SK-N-SH (cell line): ENCODE results near the gene DHRS1. TPM values are rescaled to one million over a fixed set of nuclear protein-coding genes. Genes with fewer than 3 reads are reported as not detected.

Experiments
- CTCF ChIA-PET: fragments of 300-600, 350-600 bp; formaldehyde crosslinking; extraction: SDS; loops from one replicate; lab custom pipeline; 2021; lab: Yijun Ruan, JAX
- POLR2A ChIA-PET: fragments of 350-600 bp; sonication (Branson Sonifier 250); formaldehyde crosslinking; extraction: SDS; loops from one replicate; lab custom pipeline; 2020; ENCODE audit warnings: antibody characterized with exemption, inconsistent platforms; lab: Yijun Ruan, JAX
- DNase-seq: peaks from one replicate; pipeline ENCODE4 v3.0.0; 2012
- H2AFZ ChIP-seq: fragments of 200-600 bp; sonication (generic); 2 replicates; pipeline ENCODE4 v1.8.1; 2016; ENCODE audit warnings: antibody characterized with exemption, mild to moderate bottlenecking, low read depth
- H3F3A ChIP-seq: fragments of 200-600 bp; sonication (generic); replicated peaks from 2 replicates; pipeline ENCODE3; 2016; ENCODE audit warnings: antibody characterized with exemption, mild to moderate bottlenecking; ENCODE audit not compliant: insufficient read depth
- H3K27ac ChIP-seq, 2 experiments: fragments of 200-500 bp in 1 of 2; fragments of 200-600 bp in 1 of 2; sonication (Bioruptor generic) in 1 of 2; sonication (generic), shearing (Covaris generic) in 1 of 2; 2 replicates each; pipeline versions ENCODE4 v1.5.1 to v1.6.1; 2014 to 2016; ENCODE audit warnings: low read depth in 2 of 2, inconsistent platforms in 1 of 2, low read length in 1 of 2, mild to moderate bottlenecking in 1 of 2, mixed read lengths in 1 of 2
- H3K27me3 ChIP-seq: fragments of 200-600 bp; sonication (generic), shearing (Covaris generic); 2 replicates; pipeline ENCODE4 v1.6.1; 2016; ENCODE audit warnings: mixed run types; ENCODE audit not compliant: insufficient read depth
- H3K36me3 ChIP-seq, 2 experiments: fragments of 200-500 bp in 1 of 2; fragments of 200-600 bp in 1 of 2; sonication (Bioruptor generic) in 1 of 2; sonication (generic) in 1 of 2; replicated peaks in 1 of 2; 2 replicates each; pipeline versions ENCODE3 to v1.5.1; 2014 to 2016; ENCODE audit warnings: low read length in 1 of 2, mild to moderate bottlenecking in 1 of 2; ENCODE audit not compliant: insufficient read depth in 2 of 2, control insufficient read depth in 1 of 2
- H3K4me1 ChIP-seq, 2 experiments: fragments of 200-500 bp in 1 of 2; fragments of 200-600 bp in 1 of 2; sonication (Bioruptor generic) in 1 of 2; sonication (generic), shearing (Covaris generic) in 1 of 2; 2 replicates each; pipeline versions ENCODE4 v1.5.1 to v1.6.1; 2014 to 2016; ENCODE audit warnings: low read depth in 1 of 2, low read length in 1 of 2, mixed run types in 1 of 2; ENCODE audit not compliant: insufficient read depth in 2 of 2, control insufficient read depth in 1 of 2
- H3K4me2 ChIP-seq: fragments of 200-600 bp; sonication (generic), shearing (Covaris generic); 2 replicates; pipeline ENCODE4 v1.6.1; 2017; ENCODE audit warnings: mixed run types
- H3K4me3 ChIP-seq, 2 experiments: fragments of 200-500 bp in 1 of 2; fragments of 200-600 bp in 1 of 2; sonication (Bioruptor generic) in 1 of 2; sonication (generic), shearing (Covaris generic) in 1 of 2; 2 replicates each; pipeline versions ENCODE4 v1.5.1 to v1.8.1; 2014 to 2016; ENCODE audit warnings: low read depth in 2 of 2, inconsistent platforms in 1 of 2, low read length in 1 of 2, mild to moderate bottlenecking in 1 of 2, mixed read lengths in 1 of 2, moderate library complexity in 1 of 2
- H3K79me2 ChIP-seq: fragments of 200-600 bp; sonication (generic); 2 replicates; pipeline ENCODE4 v1.8.1; 2017; ENCODE audit warnings: mild to moderate bottlenecking; ENCODE audit not compliant: insufficient read depth
- H3K9ac ChIP-seq: fragments of 200-600 bp; sonication (generic); 2 replicates; pipeline ENCODE4 v1.6.1; 2017; ENCODE audit warnings: mixed run types
- H3K9me2 ChIP-seq: fragments of 200-600 bp; sonication (generic); 2 replicates; pipeline ENCODE4 v1.6.1; 2017; ENCODE audit warnings: mixed run types
- H3K9me3 ChIP-seq: fragments of 200-600 bp; sonication (generic); 2 replicates; pipeline ENCODE4 v1.6.1; 2017; ENCODE audit warnings: mixed run types, mild to moderate bottlenecking, moderate library complexity
- H4K20me1 ChIP-seq: fragments of 200-600 bp; sonication (generic); 2 replicates; pipeline ENCODE4 v1.6.1; 2017; ENCODE audit warnings: mild to moderate bottlenecking, mixed run types; ENCODE audit not compliant: insufficient read depth
- CTCF ChIP-seq: fragments of 200-600 bp; sonication (generic); IDR thresholded peaks from 2 replicates; pipeline ENCODE4 v1.6.1; 2017; ENCODE audit warnings: antibody characterized with exemption, mild to moderate bottlenecking, moderate library complexity
- EP300 ChIP-seq, 2 experiments: IDR thresholded peaks; 2 replicates each; pipeline versions ENCODE4 v1.4.0 to v1.6.1; 2012; ENCODE audit warnings: borderline replicate concordance in 1 of 2, low read depth in 1 of 2, low read length in 1 of 2
- EZH2phosphoT487 ChIP-seq: fragments of 200-600 bp; sonication (generic); IDR thresholded peaks from 2 replicates; pipeline ENCODE4 v1.6.1; 2017; ENCODE audit warnings: low read depth, mixed run types, mild to moderate bottlenecking, antibody characterized with exemption, moderate library complexity, borderline replicate concordance
- FOSL2 ChIP-seq: IDR thresholded peaks from 2 replicates; pipeline ENCODE4 v1.4.0; 2012; ENCODE audit warnings: low read depth, mild to moderate bottlenecking, moderate library complexity, borderline replicate concordance
- GABPA ChIP-seq: IDR thresholded peaks from 2 replicates; pipeline ENCODE4 v1.4.0; 2012; ENCODE audit warnings: low read depth, mild to moderate bottlenecking
- IRF3 ChIP-seq: fragments of 150-350 bp; IDR thresholded peaks from 2 replicates; pipeline ENCODE4 v1.6.1; 2016; ENCODE audit warnings: mild to moderate bottlenecking, low read depth, low read length
- MEF2A ChIP-seq: IDR thresholded peaks from 2 replicates; pipeline ENCODE4 v1.4.0; 2012; ENCODE audit warnings: low read depth, borderline replicate concordance
- POLR2AphosphoS5 ChIP-seq: IDR thresholded peaks from 2 replicates; pipeline ENCODE4 v1.6.1; 2012; ENCODE audit warnings: low read depth, low read length
- RCOR1 ChIP-seq: fragments of 150-350 bp; IDR thresholded peaks from 2 replicates; pipeline ENCODE4 v1.6.1; 2017; ENCODE audit warnings: antibody characterized with exemption, low read length
- RFX5 ChIP-seq: IDR thresholded peaks from 2 replicates; pipeline ENCODE4 v1.6.1; 2012; ENCODE audit warnings: mild to moderate bottlenecking, improper control_type of control experiment, low read length
- SIN3A ChIP-seq: IDR thresholded peaks from 2 replicates; pipeline ENCODE4 v1.6.1; 2012; ENCODE audit warnings: low read depth, mild to moderate bottlenecking, low read length, moderate library complexity, borderline replicate concordance
- SMC3 ChIP-seq: IDR thresholded peaks from 2 replicates; pipeline ENCODE4 v1.6.1; 2012; ENCODE audit warnings: low read depth, low read length, improper control_type of control experiment
- TAF1 ChIP-seq: IDR thresholded peaks from 2 replicates; pipeline ENCODE4 v1.6.1; 2012; ENCODE audit warnings: low read depth, mild to moderate bottlenecking, low read length, moderate library complexity, borderline replicate concordance
- TCF12 ChIP-seq: IDR thresholded peaks from 2 replicates; pipeline ENCODE4 v1.4.0; 2012
- USF2 ChIP-seq: fragments of 150-350 bp; IDR thresholded peaks from 2 replicates; pipeline ENCODE4 v1.6.1; 2017; ENCODE audit warnings: antibody characterized with exemption, low read length, low read depth, borderline replicate concordance
- WGBS: methylation state at CpG from one replicate; pipeline ENCODE4 v1.1.6; 2017; ENCODE audit warnings: low lambda C conversion rate; 5-methylcytosine and 5-hydroxymethylcytosine counted together
- polyA plus RNA-seq, 3 experiments: library from polyadenylated mRNA; depleted of rRNA; stranded (reverse); fragments of >200 nt; gene quantifications; 2 replicates each; pipeline ENCODE4 v1.2.3, GENCODE V29; 2012

The DHRS1 gene
- polyA plus RNA-seq, 1 of the 3 experiments (the other 2 are of a cell fraction): 65.4 TPM

GRCh38 chr14:24310646-24311604 lies 11.3 kb upstream of the DHRS1 start, which contains the start of gene LTB4R:
LTB4R (plus strand) TSS chr14:24311502; CDS start chr14:24315652, 4,150 bp downstream.
- whole genome bisulfite sequencing: over 99% methylated on average over 37 of the region's 99 CpGs
- H3K9ac ChIP-seq: no peak within 1 kb of the TSS
- H3K4me1 ChIP-seq: peaks cover 0 to 2% of the 10 kb centered on the region in 2 experiments; a peak in 1 of 4 replicates
- H3K4me2 ChIP-seq: no peak within 1 kb of the TSS
- H3K27me3 ChIP-seq: no peaks in the 10 kb centered on the region
- H2AFZ ChIP-seq: no peak within 1 kb of the TSS
- no peaks in the 10 kb centered on the region for H4K20me1 ChIP-seq
- no peaks in the 10 kb centered on the region for H3K79me2 ChIP-seq
- no peak for DNase-seq
- peaks cover 6 to 37% of the 10 kb centered on the region in 2 experiments for H3K36me3 ChIP-seq
- no peaks in the 10 kb centered on the region for H3K9me2 ChIP-seq
- CTCF ChIA-PET: interaction anchor here (1.2 to 6.7 kb wide), 7 partner anchors 12 to 126 kb away, joined by 4 to 115 read pairs (median 9); partner anchors contain the start of genes DHRS1, NOP9 and TINF2
- no peak for TF ChIP-seq SIN3A
- TF ChIP-seq USF2: no peak
- TF ChIP-seq RCOR1: no peak
- TF ChIP-seq TAF1: no peak
- no peak for TF ChIP-seq POLR2AphosphoS5
- no peak for TF ChIP-seq EZH2phosphoT487
- TF ChIP-seq TCF12: no peak
- TF ChIP-seq IRF3: no peak
- TF ChIP-seq SMC3: no peak
- TF ChIP-seq FOSL2: no peak
- TF ChIP-seq CTCF: no peak
- TF ChIP-seq RFX5: no peak
- no peak for TF ChIP-seq MEF2A
- TF ChIP-seq EP300 (IDR thresholded peaks at IDR 0.05; ENCODE audit: borderline replicate concordance in 1 of 2, low read depth in 1 of 2, low read length in 1 of 2): no peak
- TF ChIP-seq GABPA: no peak
- no peak within 1 kb of the TSS for H3K27ac ChIP-seq
- H3K4me3 ChIP-seq: no peak within 1 kb of the TSS
- no peaks in the 10 kb centered on the region for H3K9me3 ChIP-seq
- peaks cover 4% of the 10 kb centered on the region for H3F3A ChIP-seq
- POLR2A ChIA-PET: no interaction called here
